ENCODE measurements around the gene DYNC1H1.
"Not testable (repeated sequence)": the region's sequence is repeated elsewhere in the genome, so short reads cannot be mapped to it uniquely, and the experiment has no call there.

The DYNC1H1 gene

DNA sequence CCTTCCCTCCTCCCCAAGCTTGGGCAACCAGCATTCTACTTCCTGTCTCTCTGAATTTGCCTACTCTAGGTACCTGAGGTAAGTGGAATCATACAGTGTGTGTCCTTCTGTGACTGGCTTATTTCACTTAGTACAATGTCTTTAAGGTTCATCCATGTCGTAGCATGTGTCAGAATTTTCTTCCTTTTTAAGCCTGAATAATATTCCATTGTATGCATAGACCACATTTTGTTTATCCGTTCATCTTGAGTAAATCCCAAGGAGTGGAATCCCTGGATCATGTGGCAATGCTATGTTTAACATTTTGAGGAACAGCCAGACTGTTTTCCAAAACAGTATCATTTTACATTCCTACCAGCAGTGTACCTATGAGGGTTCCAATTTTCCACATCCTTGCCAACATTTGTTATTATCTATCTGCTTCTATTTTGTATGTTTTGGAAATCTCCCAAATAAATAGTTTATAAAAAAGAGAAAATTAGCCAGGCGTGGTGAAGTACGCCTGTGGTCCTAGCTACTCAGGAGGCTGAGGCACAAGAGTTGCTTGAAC, 110.1 kb downstream of the DYNC1H1 start:
- Histone ChIP-seq H3K36me3 (ENCODE audit: control insufficient read depth, insufficient read depth, low read length) (peaks cover 8% of the 10 kb centered on the region), H3K27ac (ENCODE audit: low read depth, low read length) (no peak overlapping the region)

DNA sequence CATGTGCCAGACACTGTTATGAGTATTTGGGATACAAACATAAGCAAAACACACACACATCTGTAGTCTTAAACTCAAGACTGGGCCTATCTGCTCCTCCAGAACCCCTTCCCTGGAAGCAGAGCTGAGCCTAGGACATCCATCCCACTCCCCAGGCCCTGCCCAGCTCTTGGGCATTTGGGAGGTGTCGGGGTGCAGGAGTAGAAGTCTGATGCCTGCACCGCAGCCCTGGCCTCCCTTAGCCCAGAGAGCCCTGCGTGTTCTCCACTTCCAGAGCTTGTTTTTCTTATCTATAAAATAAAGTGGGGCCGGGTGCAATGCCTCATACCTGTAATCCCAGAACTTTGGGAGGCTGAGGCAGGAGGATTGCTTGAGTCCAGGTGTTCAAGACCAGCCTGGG, 110.8 kb downstream of the DYNC1H1 start:
- Histone ChIP-seq H3K27me3 (ENCODE audit: control insufficient read depth, insufficient read depth, low read length) (no peaks in the 10 kb centered on the region), H3K4me1 (ENCODE audit: control insufficient read depth, insufficient read depth, low read length) (no peaks in the 10 kb centered on the region), H3K9ac (ENCODE audit: low read depth, low read length) (no peak overlapping the region), H3K9me3 (ENCODE audit: control insufficient read depth, insufficient read depth, low read length) (no peaks in the 10 kb centered on the region), H3K36me3 (ENCODE audit: control insufficient read depth, insufficient read depth, low read length) (peaks cover 14% of the 10 kb centered on the region), H3K27ac (ENCODE audit: low read depth, low read length) (no peak overlapping the region), H3K4me3 (ENCODE audit: low read depth, low read length) (no peak overlapping the region)

More for the DNA sequence above, 110.1 kb downstream of the DYNC1H1 start:
- no peak overlapping the region for H3K4me3 ChIP-seq (ENCODE audit: low read depth, low read length)
- H3K4me1 ChIP-seq (ENCODE audit: control insufficient read depth, insufficient read depth, low read length), result no peaks in the 10 kb centered on the region
- H3K9me3 ChIP-seq (ENCODE audit: control insufficient read depth, insufficient read depth, low read length), result no peaks in the 10 kb centered on the region
- no peak overlapping the region for H3K9ac ChIP-seq (ENCODE audit: low read depth, low read length)
- H3K27me3 ChIP-seq (ENCODE audit: control insufficient read depth, insufficient read depth, low read length), result no peaks in the 10 kb centered on the region

DNA sequence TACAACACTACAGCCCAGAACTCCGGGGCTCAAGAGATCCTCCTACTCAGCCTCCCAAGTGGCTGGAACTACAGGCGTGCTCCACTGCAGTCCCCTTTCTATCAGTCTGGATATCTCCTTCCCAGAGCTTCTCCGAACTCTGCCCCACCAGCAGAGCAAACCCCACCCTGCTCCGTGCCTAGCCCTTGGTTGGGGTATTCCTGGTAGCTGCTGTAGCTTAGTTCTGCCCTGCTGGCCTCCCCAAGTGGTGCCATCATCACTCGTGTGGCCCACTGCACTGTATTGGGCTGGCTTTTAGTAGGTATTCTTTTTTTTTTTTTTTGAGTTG, 113.0 kb downstream of the DYNC1H1 start:
- Histone ChIP-seq H3K4me3 (ENCODE audit: low read depth, low read length) (no peak overlapping the region), H3K27ac (ENCODE audit: low read depth, low read length) (no peak overlapping the region), H3K9me3 (ENCODE audit: control insufficient read depth, insufficient read depth, low read length) (no peaks in the 10 kb centered on the region), H3K27me3 (ENCODE audit: control insufficient read depth, insufficient read depth, low read length) (no peaks in the 10 kb centered on the region), H3K4me1 (ENCODE audit: control insufficient read depth, insufficient read depth, low read length) (no peaks in the 10 kb centered on the region), H3K36me3 (ENCODE audit: control insufficient read depth, insufficient read depth, low read length) (peaks cover 36% of the 10 kb centered on the region), H3K9ac (ENCODE audit: low read depth, low read length) (no peak overlapping the region)

DNA sequence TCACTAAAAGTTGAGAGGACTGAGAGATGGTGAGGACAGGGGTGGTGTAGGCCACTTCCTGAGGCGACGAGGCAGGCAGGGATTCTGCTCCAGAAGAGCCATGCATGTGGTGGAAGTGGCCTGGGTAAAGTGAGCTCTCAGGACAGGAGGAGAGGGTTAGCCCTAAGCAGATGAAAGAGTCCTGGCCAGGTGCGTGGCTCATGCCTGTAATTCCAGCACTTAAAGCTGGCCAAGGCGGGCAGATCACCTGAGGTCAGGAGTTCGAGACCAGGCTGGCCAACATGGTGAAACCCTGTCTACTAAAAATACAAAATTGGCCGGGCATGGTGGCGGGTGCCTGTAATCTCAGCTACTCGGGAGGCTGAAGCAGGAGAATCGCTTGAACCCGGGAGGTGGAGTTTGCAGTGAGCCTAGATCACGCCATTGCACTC, 114.0 kb downstream of the DYNC1H1 start:
- not testable (repeated sequence) for H3K9ac ChIP-seq (ENCODE audit: low read depth, low read length); H3K9me3 ChIP-seq (ENCODE audit: control insufficient read depth, insufficient read depth, low read length); H3K27me3 ChIP-seq (ENCODE audit: control insufficient read depth, insufficient read depth, low read length); H3K27ac ChIP-seq (ENCODE audit: low read depth, low read length); H3K4me1 ChIP-seq (ENCODE audit: control insufficient read depth, insufficient read depth, low read length); H3K4me3 ChIP-seq (ENCODE audit: low read depth, low read length)
- H3K36me3 ChIP-seq (ENCODE audit: control insufficient read depth, insufficient read depth, low read length), result peaks cover 47% of the 10 kb centered on the region

DNA sequence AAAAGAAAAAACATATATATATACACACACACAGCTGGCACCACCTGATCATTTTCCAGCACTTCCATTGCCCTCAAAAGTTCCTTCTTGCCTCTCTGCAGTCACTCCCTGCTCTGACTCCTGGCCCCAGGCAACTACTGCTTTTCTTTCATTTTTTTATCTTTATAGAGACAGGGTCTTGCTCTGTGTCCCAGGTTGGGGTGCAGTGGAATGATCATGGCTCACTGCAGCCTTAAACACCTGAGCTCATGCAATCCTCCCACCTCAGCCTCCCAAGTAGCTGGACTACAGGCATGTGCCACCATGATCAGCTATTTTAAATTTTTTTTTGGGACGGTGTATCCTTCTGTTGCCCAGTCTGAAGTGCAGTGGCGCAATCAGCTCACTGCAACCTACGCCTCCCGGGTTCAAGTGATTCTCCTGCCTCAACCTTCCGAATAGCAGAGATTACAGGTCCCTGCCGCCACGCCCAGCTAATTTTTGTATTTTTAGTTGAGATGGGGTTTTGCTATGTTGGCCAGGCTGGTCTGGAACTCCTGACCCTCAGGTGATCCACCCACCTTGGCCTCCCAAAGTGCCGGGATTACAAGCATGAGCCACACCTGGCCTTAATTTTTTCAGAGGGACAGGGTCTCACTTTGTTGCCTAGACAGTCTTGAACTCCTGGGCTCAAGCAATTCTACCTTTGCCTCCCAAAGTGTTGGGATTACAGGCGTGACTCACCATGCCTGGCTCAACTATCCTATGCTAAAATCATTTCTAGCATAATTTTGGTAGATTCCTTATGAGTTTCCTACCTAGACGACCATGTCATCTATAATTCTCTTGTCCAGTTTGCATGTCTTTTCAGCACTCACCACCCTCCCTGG, 114.7 kb downstream of the DYNC1H1 start:
- H3K4me3 ChIP-seq (ENCODE audit: low read depth, low read length), result no peak overlapping the region
- H3K9me3 ChIP-seq (ENCODE audit: control insufficient read depth, insufficient read depth, low read length), result no peaks in the 10 kb centered on the region
- H3K27ac ChIP-seq (ENCODE audit: low read depth, low read length), result no peak overlapping the region
- H3K4me1 ChIP-seq (ENCODE audit: control insufficient read depth, insufficient read depth, low read length), result no peaks in the 10 kb centered on the region
- H3K27me3 ChIP-seq (ENCODE audit: control insufficient read depth, insufficient read depth, low read length), result no peaks in the 10 kb centered on the region
- peaks cover 53% of the 10 kb centered on the region for H3K36me3 ChIP-seq (ENCODE audit: control insufficient read depth, insufficient read depth, low read length)
- no peak overlapping the region for H3K9ac ChIP-seq (ENCODE audit: low read depth, low read length)

DNA sequence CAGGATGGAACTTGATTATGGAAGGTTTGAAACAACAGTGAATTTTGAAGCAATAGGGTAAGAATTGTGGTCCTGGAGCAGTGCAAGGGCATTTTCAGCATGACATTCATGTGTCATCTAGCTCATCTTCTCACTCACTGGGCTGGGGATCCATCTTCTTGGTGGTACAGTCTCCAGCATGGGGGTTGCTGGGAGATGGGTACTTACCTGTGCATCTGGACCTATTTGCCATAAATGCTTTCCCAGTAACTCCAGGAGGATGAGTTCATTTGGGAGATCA, 115.3 kb downstream of the DYNC1H1 start:
- Histone ChIP-seq H3K4me3 (ENCODE audit: low read depth, low read length) (no peak overlapping the region), H3K4me1 (ENCODE audit: control insufficient read depth, insufficient read depth, low read length) (peaks cover 4% of the 10 kb centered on the region; the same call in 1 of the 2 replicates), H3K27me3 (ENCODE audit: control insufficient read depth, insufficient read depth, low read length) (no peaks in the 10 kb centered on the region), H3K9ac (ENCODE audit: low read depth, low read length) (no peak overlapping the region), H3K27ac (ENCODE audit: low read depth, low read length) (no peak overlapping the region), H3K36me3 (ENCODE audit: control insufficient read depth, insufficient read depth, low read length) (peaks cover 59% of the 10 kb centered on the region), H3K9me3 (ENCODE audit: control insufficient read depth, insufficient read depth, low read length) (no peaks in the 10 kb centered on the region)

DNA sequence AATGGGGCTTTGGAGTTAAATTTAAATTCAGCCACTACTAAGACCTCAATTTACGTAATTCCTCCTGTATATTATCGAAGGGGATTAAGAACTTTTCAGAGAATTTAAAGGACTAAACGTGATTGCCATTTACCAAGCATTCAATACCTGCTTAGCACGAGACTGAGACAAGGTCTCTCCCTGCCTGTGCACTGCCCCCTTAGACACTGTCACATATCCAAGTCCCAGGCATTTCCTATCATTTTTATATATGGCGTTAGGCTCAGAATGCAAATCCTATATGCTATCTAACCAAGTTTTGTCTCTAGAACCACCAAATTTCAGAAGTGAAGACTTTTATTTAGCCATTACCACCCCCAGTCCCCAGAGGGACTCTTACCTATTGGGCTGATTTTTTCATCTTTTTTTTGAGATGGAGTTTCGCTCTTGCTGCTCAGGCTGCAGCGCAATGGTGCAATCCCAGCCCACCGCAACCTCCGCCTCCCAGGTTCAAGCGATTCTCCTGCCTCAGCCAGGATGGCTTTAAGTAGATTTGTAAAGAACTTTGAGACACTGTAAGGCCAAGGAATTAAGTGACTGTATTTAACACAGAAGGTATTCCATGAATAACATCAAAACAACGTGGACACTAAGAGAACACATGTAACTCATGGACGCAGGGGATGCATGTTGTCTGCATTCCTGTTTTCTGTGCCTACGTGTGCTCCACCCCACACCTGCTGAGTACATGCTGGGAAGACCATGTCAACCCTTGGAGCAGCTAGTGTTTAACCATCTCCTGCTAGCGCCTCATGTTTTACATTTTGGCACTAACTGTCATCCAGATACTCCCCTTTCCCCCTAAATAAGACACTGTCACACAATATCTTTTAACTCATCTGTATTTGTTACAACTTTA, 116.1 kb downstream of the DYNC1H1 start:
- Histone ChIP-seq H3K27ac (ENCODE audit: low read depth, low read length) (no peak overlapping the region), H3K9me3 (ENCODE audit: control insufficient read depth, insufficient read depth, low read length) (no peaks in the 10 kb centered on the region), H3K9ac (ENCODE audit: low read depth, low read length) (no peak overlapping the region), H3K27me3 (ENCODE audit: control insufficient read depth, insufficient read depth, low read length) (no peaks in the 10 kb centered on the region), H3K4me1 (ENCODE audit: control insufficient read depth, insufficient read depth, low read length) (peaks cover 7% of the 10 kb centered on the region; the same call in 1 of the 2 replicates), H3K4me3 (ENCODE audit: low read depth, low read length) (no peak overlapping the region), H3K36me3 (ENCODE audit: control insufficient read depth, insufficient read depth, low read length) (peaks cover 67% of the 10 kb centered on the region)

DNA sequence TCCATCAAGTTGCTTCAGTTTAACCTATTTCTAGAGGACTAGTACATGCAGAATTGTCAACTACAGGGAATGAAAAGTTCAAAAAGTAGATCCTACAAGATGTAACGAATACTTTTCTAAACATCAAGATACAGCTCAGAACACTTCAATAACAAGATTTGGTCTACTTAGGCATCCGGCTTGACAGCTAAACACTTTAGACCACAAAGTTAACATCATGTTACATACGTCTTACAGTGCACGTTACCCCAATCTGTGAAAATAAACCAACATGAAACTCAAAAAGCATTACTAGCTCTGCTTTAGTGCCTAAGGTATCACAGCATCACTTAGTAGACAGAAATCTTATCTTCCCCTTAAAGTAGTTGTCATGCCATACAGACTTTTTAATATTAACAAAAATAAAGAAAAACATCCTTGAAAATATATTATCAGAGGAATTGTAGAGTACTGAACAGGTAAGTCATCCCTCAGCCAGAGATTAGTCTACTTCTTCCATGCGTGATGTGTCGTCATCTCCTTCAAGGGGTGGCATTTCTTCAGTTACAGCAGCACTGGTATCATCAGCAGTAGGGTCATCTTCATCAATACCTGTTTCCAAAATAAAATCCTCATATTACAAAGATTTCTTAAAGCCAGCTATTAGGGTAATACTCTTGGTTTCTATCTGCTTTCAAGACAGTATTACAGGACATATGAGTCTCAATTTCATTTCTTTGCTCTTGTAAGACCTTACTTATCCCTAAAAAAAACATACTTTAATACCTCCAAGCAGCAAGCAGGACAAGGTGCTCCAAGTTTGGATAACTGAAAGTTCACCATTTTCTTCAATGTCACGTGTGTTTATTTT, 117.1 kb downstream of the DYNC1H1 start:
- Histone ChIP-seq H3K36me3 (ENCODE audit: control insufficient read depth, insufficient read depth, low read length) (peaks cover 74% of the 10 kb centered on the region), H3K27me3 (ENCODE audit: control insufficient read depth, insufficient read depth, low read length) (no peaks in the 10 kb centered on the region), H3K9me3 (ENCODE audit: control insufficient read depth, insufficient read depth, low read length) (no peaks in the 10 kb centered on the region), H3K4me3 (ENCODE audit: low read depth, low read length) (no peak overlapping the region), H3K9ac (ENCODE audit: low read depth, low read length) (no peak overlapping the region), H3K27ac (ENCODE audit: low read depth, low read length) (no peak overlapping the region), H3K4me1 (ENCODE audit: control insufficient read depth, insufficient read depth, low read length) (peaks cover 7% of the 10 kb centered on the region; the same call in 1 of the 2 replicates)

DNA sequence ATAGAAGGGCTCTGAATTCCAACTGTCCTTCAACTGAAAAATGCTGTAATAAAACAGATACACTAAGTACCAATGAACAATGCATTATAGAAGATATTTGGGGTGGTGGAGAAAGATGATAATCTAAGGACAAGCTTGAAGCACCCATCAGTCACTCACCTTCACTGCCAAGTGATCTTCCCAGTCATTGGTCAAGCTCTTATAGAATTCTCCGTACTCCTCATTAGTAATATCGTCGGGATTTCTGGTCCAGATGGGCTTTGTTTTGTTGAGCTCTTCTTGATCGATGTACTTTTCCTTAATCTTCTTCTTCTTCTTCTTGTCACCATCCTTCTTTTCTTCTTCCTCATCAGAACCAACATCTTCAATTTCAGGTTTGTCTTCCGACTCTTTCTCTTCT, 120.1 kb downstream of the DYNC1H1 start:
- not testable (repeated sequence) for H3K27me3 ChIP-seq (ENCODE audit: control insufficient read depth, insufficient read depth, low read length); H3K9me3 ChIP-seq (ENCODE audit: control insufficient read depth, insufficient read depth, low read length); H3K27ac ChIP-seq (ENCODE audit: low read depth, low read length); H3K9ac ChIP-seq (ENCODE audit: low read depth, low read length)
- Histone ChIP-seq H3K4me3 (ENCODE audit: low read depth, low read length) (peak overlapping the region; percentile 98), H3K36me3 (ENCODE audit: control insufficient read depth, insufficient read depth, low read length) (peaks cover 66% of the 10 kb centered on the region), H3K4me1 (ENCODE audit: control insufficient read depth, insufficient read depth, low read length) (peaks cover 15% of the 10 kb centered on the region)

DNA sequence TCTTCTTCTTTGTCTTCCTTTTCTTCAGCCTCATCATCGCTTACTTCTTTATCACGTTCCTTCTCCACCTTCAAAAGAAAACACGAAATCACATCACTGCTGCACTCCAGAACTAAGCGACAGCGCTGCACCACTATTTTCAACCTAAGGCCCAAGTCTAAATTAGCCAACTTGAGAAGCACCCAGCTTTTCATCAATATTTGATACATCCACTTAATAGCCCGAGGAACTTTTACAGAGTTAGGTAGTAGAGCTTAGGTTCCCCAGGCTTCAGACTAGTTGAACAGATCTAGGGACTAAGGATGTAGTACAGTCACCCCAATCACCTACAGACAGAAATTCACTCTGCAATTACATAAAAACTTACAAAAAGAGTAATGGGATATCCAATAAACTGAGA, 120.6 kb downstream of the DYNC1H1 start:
- H3K4me3 ChIP-seq (ENCODE audit: low read depth, low read length), result peak overlapping the region; percentile 98
- no peak overlapping the region for H3K9ac ChIP-seq (ENCODE audit: low read depth, low read length)
- no peaks in the 10 kb centered on the region for H3K27me3 ChIP-seq (ENCODE audit: control insufficient read depth, insufficient read depth, low read length)
- H3K36me3 ChIP-seq (ENCODE audit: control insufficient read depth, insufficient read depth, low read length), result peaks cover 62% of the 10 kb centered on the region
- H3K27ac ChIP-seq (ENCODE audit: low read depth, low read length), result no peak overlapping the region
- no peaks in the 10 kb centered on the region for H3K9me3 ChIP-seq (ENCODE audit: control insufficient read depth, insufficient read depth, low read length)
- peaks cover 15% of the 10 kb centered on the region for H3K4me1 ChIP-seq (ENCODE audit: control insufficient read depth, insufficient read depth, low read length)

All from HUES48 (cell line).